Measurements from ENCODE around the gene TNFRSF13B.

- TF ChIP-seq CTCF (conservative IDR thresholded peaks at IDR 0.05; ENCODE audit: low read depth in 2 of 2) (no peak), POLR2AphosphoS5 (IDR thresholded peaks at IDR 0.05; ENCODE audit: low read depth) (no peak)
Measured at GRCh38 chr17:16918443-16918842, 53.5 kb downstream of the TNFRSF13B start.
